Fibroblast of villous mesenchyme (primary cell): ENCODE measurements around the gene SLC43A3. TPM values are rescaled to one million over a fixed set of nuclear protein-coding genes. Genes with fewer than 3 reads are reported as not detected.
A peak's percentile ranks its signal among the peaks of the same experiment; 100 is the strongest.

ENCODE experiments used
- DNase-seq: peaks from one replicate; pipeline ENCODE4 v3.0.0-alpha.2; 2010; ENCODE audit warnings: low read depth
- H3K4me3 ChIP-seq: 2 replicates; pipeline ENCODE4 v1.5.1; 2011; ENCODE audit warnings: low read depth, mild to moderate bottlenecking, low read length
- total RNA-seq: library from RNA; depleted of rRNA; stranded (reverse); fragments of >200 nt; gene quantifications from 2 replicates; pipeline ENCODE4 v1.2.3, GENCODE V29; 2012
- TF ChIP-seq, protein P1 (sequence below): IDR thresholded peaks from 2 replicates; pipeline ENCODE4 v1.5.1; 2012; ENCODE audit warnings: low read depth, mild to moderate bottlenecking, low read length; ENCODE audit not compliant: insufficient read depth

The SLC43A3 gene
- total RNA-seq, 1 donor, result 26.3 TPM

- TF ChIP-seq, protein P1, sequence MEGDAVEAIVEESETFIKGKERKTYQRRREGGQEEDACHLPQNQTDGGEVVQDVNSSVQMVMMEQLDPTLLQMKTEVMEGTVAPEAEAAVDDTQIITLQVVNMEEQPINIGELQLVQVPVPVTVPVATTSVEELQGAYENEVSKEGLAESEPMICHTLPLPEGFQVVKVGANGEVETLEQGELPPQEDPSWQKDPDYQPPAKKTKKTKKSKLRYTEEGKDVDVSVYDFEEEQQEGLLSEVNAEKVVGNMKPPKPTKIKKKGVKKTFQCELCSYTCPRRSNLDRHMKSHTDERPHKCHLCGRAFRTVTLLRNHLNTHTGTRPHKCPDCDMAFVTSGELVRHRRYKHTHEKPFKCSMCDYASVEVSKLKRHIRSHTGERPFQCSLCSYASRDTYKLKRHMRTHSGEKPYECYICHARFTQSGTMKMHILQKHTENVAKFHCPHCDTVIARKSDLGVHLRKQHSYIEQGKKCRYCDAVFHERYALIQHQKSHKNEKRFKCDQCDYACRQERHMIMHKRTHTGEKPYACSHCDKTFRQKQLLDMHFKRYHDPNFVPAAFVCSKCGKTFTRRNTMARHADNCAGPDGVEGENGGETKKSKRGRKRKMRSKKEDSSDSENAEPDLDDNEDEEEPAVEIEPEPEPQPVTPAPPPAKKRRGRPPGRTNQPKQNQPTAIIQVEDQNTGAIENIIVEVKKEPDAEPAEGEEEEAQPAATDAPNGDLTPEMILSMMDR, result no peak
- DNase-seq, result no peak
- H3K4me3 ChIP-seq, result no peak overlapping the region
Measured at GRCh38 chr11:57436031-57436430, 9.1 kb upstream of the SLC43A3 start.

DNA sequence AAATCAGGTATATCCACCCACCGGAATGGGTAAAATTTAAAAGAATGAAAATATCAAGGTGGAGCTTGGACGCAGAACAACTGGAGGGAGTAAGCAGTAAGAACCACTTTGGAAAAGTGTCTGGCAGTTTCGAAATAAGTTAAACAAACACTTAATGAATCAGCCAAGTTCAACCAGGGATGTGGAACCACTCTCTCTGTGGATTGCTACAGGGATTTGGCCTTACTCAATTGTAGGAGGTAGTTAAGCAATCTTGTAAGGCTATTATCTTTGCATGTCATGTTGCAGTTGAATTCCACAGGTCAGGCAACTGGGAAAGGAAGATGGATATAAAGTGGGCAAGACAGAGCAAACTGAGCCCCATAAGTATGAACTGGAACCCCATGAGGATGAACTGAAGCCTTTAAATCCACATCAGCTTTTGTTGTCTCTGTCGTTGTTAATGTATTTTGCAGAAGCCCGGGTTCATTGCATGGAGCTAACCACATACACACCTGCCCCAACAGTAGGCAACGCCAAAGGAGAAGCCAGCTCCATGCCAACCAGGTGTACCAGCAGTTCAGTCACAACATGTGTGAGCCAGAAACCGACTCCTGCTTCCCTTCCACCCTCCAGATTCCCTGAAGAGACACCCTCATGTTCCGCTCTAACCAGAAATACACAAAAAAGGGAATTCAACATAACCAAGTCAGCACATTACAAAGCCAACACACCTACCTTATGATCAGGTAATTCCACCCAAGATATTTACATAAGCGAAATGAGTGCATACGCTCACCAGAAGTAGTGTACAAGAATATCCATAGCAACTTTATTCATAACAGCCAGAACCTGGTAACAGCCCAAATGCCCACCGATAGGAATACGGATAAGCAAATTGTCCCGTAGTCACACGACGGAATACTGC is 8.0 kb upstream of the SLC43A3 start:
- TF ChIP-seq, protein P1, result no peak
- DNase-seq, result peak; percentile 98
- no peak overlapping the region for H3K4me3 ChIP-seq

GRCh38 chr11:57432714-57433163 is 5.8 kb upstream of the SLC43A3 start:
- peak; percentile 96 for DNase-seq

DNA sequence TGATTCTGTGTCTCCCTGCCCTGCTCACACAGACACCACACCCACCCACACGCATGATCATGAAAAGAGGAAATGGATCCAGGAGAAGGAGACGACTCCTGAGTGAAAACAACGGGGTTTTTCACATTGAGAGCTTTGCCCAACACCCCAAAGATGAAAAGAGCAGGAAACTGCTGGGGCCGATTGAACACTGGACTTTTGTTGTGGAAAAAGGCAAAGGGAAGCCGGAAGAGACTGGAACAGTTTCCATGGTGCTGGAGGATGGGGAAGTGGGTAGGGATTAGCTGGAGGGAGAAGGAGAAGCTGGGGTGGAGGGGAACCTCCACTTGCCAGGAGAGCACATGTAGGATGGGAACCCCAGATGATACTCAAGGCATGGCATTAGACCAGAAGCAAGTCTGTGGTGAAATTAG is 5.2 kb upstream of the SLC43A3 start:
- no peak for DNase-seq
- TF ChIP-seq, protein P1, result no peak
- H3K4me3 ChIP-seq, result no peak overlapping the region

More at GRCh38 chr11:57432714-57433163, 5.8 kb upstream of the SLC43A3 start:
- H3K4me3 ChIP-seq, result no peak overlapping the region
- TF ChIP-seq, protein P1, result no peak

DNA sequence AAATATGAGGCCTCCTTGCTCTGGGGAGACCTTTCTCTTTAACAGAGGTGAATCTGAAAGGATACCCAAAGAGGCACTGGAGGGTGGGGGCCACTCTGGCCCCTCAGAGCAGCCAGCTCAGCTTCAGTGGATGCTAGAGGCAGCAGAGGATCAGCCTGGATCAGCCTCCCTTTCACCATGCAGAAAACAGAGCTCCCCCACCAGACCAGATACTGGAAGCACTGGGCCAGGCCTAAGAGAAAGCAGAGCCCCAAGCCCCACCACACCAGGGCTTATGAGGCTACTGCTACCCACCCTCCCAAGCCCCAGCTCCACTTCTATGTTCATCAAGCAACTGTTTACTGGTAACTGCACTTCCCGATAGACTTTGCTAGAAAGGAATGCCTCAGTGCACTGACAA is 4.0 kb upstream of the SLC43A3 start:
- TF ChIP-seq, protein P1, result no peak
- DNase-seq, result no peak
- no peak overlapping the region for H3K4me3 ChIP-seq

DNA sequence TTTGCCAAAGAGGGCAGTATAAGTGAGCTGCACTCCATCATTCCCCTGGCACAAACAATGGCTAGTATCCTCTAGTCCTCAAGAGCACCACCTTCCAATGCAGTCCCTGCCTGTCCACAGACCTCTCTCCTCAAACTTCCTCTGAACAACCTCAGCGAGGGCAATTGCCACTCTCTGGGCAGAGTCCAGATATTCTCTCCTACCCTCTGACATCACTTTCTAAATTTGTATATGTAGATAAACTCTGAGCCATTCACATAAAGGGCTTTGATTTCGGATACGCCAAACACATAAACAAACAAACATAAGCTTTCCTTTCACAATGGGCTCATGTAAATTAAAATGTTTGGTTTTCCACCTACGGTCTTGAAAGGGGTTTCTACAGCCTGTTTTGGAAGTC is 3.0 kb upstream of the SLC43A3 start:
- no peak overlapping the region for H3K4me3 ChIP-seq
- TF ChIP-seq, protein P1, result no peak
- no peak for DNase-seq

DNA sequence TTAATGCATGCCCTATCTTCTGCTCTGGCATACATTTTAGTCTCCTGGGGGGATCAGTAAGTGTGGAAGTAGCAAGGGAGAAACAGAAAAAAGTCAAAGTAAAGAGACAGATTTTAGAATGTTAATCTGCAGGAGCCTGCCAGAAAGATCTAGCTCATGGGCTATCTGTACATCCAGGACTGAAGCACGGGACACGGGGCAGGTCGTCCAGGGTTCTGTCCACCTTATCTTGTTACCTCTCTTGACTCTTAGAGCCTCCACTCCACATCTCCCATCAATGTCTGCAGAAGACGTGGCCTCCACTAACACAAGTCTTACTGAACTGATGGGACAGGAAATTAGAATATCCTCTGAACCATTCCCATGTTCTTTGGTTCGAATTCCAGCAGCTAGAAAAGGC is 1.7 kb upstream of the SLC43A3 start:
- TF ChIP-seq, protein P1, result no peak
- DNase-seq, result no peak
- no peak overlapping the region for H3K4me3 ChIP-seq
